Panc1 (cell line): Measurements from ENCODE around the gene IGSF22. TPM values are rescaled to one million over a fixed set of nuclear protein-coding genes. Genes with fewer than 3 reads are reported as not detected.

Source experiments
- ATAC-seq: fragments of 200-7000 bp; cut with Tn5 transposase; 2 replicates; pipeline ENCODE4 v1.9.1; 2020; ENCODE audit warnings: mild to moderate bottlenecking, moderate library complexity
- BruUV-seq: library from RNA; stranded (reverse); fragments of 400-500 nt; replicated peaks from 2 replicates; lab custom pipeline; 2021; lab: Mats Ljungman, UMichigan
- CTCF ChIA-PET: fragments of 300-600 bp; sonication (Branson Sonifier 250); formaldehyde crosslinking; loops from one replicate; lab custom pipeline; 2022; ENCODE audit warnings: antibody characterized with exemption; lab: Charles Lee
- POLR2A ChIA-PET: fragments of 300-600 bp; sonication (Branson Sonifier 250); formaldehyde crosslinking; loops from one replicate; lab custom pipeline; 2022; ENCODE audit warnings: antibody characterized with exemption; lab: Charles Lee
- DNase-seq: peaks from one replicate; pipeline ENCODE4 v3.0.0-alpha.2; 2010; ENCODE audit warnings: low read depth, low spot score
- H3K27ac ChIP-seq: 2 replicates; pipeline ENCODE4 v1.5.1; 2011; ENCODE audit warnings: mild to moderate bottlenecking, low read length, inconsistent platforms
- H3K27me3 ChIP-seq: fragments of 200-500 bp; sonication (Bioruptor generic); 2 replicates; pipeline ENCODE4 v1.6.0; 2014; ENCODE audit warnings: low read length, inconsistent platforms; ENCODE audit not compliant: control insufficient read depth, insufficient read depth
- H3K36me3 ChIP-seq: fragments of 200-500 bp; sonication (Bioruptor generic); 2 replicates; pipeline ENCODE4 v1.5.1; 2014; ENCODE audit warnings: inconsistent platforms, mild to moderate bottlenecking, low read length, moderate library complexity; ENCODE audit not compliant: control insufficient read depth, insufficient read depth
- H3K4me1 ChIP-seq: 2 replicates; pipeline ENCODE4 v1.5.1; 2011; ENCODE audit warnings: inconsistent platforms, mild to moderate bottlenecking, low read length, moderate library complexity; ENCODE audit not compliant: control insufficient read depth, insufficient read depth
- H3K4me3 ChIP-seq, 2 experiments: 2 replicates each; pipeline ENCODE4 v1.5.1; 2011 to 2012; ENCODE audit warnings: low read depth in 2 of 2, low read length in 2 of 2, mild to moderate bottlenecking in 2 of 2, inconsistent platforms in 1 of 2, moderate library complexity in 1 of 2
- H3K9me3 ChIP-seq: fragments of 200-500 bp; sonication (Bioruptor generic); 2 replicates; pipeline ENCODE4 v1.5.1; 2014; ENCODE audit warnings: low read depth, mild to moderate bottlenecking, inconsistent platforms, low read length, moderate library complexity; ENCODE audit not compliant: control insufficient read depth, insufficient read depth
- POLR2AphosphoS5 ChIP-seq: IDR thresholded peaks from 2 replicates; pipeline ENCODE4 v1.6.1; 2012; ENCODE audit warnings: mild to moderate bottlenecking, low read depth, low read length, moderate library complexity
- SIN3A ChIP-seq: IDR thresholded peaks from 2 replicates; pipeline ENCODE4 v1.6.1; 2012; ENCODE audit warnings: low read depth, mild to moderate bottlenecking, low read length, moderate library complexity, borderline replicate concordance; ENCODE audit not compliant: insufficient read depth
- TCF7L2 ChIP-seq: IDR thresholded peaks from 2 replicates; pipeline ENCODE4 v1.6.1; 2011; ENCODE audit warnings: mild to moderate bottlenecking, low read depth, low read length, inconsistent platforms
- in situ Hi-C: cut with HindIII; loops from 2 replicates; pipeline ENCODE4 v1.10.0; 2016; ENCODE audit warnings: low sequenced_read_pairs, low pct_unique_long_range_greater_than_20kb
- intact Hi-C: fragments of 100-400 bp; cut with micrococcal nuclease; formaldehyde crosslinking; loops from one replicate; pipeline ENCODE4 v1.10.0; 2022; ENCODE audit not compliant: unreplicated experiment
- total RNA-seq: library from RNA; stranded (reverse); gene quantifications from one replicate; pipeline ENCODE4 v1.2.1, GENCODE V29; 2021; ENCODE audit not compliant: unreplicated experiment
- TF ChIP-seq, protein P1 (sequence below), 2 experiments: IDR thresholded peaks; 2 replicates each; pipeline ENCODE4 v1.6.1; 2011 to 2012; ENCODE audit warnings: low read depth in 2 of 2, control low read depth in 1 of 2, low read length in 1 of 2, mild to moderate bottlenecking in 1 of 2, moderate library complexity in 1 of 2; ENCODE audit not compliant: insufficient read depth in 1 of 2
- TF ChIP-seq, protein P2 (sequence below): fragments of 450-650 bp; IDR thresholded peaks from 2 replicates; pipeline ENCODE4 v1.5.1; 2017; ENCODE audit warnings: mild to moderate bottlenecking

The IGSF22 gene
- total RNA-seq, 1 experiment from 2014 or later: not detected

- POLR2A ChIA-PET: no interaction called here
- no peak overlapping the region for H3K27ac ChIP-seq
- TF ChIP-seq TCF7L2 (no peak), POLR2AphosphoS5 (no peak), SIN3A (no peak)
- TF ChIP-seq, protein P1, sequence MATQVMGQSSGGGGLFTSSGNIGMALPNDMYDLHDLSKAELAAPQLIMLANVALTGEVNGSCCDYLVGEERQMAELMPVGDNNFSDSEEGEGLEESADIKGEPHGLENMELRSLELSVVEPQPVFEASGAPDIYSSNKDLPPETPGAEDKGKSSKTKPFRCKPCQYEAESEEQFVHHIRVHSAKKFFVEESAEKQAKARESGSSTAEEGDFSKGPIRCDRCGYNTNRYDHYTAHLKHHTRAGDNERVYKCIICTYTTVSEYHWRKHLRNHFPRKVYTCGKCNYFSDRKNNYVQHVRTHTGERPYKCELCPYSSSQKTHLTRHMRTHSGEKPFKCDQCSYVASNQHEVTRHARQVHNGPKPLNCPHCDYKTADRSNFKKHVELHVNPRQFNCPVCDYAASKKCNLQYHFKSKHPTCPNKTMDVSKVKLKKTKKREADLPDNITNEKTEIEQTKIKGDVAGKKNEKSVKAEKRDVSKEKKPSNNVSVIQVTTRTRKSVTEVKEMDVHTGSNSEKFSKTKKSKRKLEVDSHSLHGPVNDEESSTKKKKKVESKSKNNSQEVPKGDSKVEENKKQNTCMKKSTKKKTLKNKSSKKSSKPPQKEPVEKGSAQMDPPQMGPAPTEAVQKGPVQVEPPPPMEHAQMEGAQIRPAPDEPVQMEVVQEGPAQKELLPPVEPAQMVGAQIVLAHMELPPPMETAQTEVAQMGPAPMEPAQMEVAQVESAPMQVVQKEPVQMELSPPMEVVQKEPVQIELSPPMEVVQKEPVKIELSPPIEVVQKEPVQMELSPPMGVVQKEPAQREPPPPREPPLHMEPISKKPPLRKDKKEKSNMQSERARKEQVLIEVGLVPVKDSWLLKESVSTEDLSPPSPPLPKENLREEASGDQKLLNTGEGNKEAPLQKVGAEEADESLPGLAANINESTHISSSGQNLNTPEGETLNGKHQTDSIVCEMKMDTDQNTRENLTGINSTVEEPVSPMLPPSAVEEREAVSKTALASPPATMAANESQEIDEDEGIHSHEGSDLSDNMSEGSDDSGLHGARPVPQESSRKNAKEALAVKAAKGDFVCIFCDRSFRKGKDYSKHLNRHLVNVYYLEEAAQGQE (IDR thresholded peaks at IDR 0.05; ENCODE audit: insufficient read depth in 1 of 2, low read depth in 2 of 2, low read length in 1 of 2): no peak
- TF ChIP-seq, protein P2, sequence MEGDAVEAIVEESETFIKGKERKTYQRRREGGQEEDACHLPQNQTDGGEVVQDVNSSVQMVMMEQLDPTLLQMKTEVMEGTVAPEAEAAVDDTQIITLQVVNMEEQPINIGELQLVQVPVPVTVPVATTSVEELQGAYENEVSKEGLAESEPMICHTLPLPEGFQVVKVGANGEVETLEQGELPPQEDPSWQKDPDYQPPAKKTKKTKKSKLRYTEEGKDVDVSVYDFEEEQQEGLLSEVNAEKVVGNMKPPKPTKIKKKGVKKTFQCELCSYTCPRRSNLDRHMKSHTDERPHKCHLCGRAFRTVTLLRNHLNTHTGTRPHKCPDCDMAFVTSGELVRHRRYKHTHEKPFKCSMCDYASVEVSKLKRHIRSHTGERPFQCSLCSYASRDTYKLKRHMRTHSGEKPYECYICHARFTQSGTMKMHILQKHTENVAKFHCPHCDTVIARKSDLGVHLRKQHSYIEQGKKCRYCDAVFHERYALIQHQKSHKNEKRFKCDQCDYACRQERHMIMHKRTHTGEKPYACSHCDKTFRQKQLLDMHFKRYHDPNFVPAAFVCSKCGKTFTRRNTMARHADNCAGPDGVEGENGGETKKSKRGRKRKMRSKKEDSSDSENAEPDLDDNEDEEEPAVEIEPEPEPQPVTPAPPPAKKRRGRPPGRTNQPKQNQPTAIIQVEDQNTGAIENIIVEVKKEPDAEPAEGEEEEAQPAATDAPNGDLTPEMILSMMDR: no peak
- DNase-seq (no peak), ATAC-seq (no peak)
- intact Hi-C loops: no loop called here
- in situ Hi-C loops: no loop called here
- no peak overlapping the region for H3K4me3 ChIP-seq
- H3K27me3 ChIP-seq: no peaks in the 10 kb centered on the region; the same call in 1 of the 2 replicates
- H3K9me3 ChIP-seq: no peaks in the 10 kb centered on the region
- no peaks in the 10 kb centered on the region for H3K4me1 ChIP-seq
- BruUV-seq: no TSS peak
- CTCF ChIA-PET: no interaction called here
- no peaks in the 10 kb centered on the region for H3K36me3 ChIP-seq
Observed at GRCh38 chr11:18772211-18772610, 46.2 kb upstream of the IGSF22 start.

DNA sequence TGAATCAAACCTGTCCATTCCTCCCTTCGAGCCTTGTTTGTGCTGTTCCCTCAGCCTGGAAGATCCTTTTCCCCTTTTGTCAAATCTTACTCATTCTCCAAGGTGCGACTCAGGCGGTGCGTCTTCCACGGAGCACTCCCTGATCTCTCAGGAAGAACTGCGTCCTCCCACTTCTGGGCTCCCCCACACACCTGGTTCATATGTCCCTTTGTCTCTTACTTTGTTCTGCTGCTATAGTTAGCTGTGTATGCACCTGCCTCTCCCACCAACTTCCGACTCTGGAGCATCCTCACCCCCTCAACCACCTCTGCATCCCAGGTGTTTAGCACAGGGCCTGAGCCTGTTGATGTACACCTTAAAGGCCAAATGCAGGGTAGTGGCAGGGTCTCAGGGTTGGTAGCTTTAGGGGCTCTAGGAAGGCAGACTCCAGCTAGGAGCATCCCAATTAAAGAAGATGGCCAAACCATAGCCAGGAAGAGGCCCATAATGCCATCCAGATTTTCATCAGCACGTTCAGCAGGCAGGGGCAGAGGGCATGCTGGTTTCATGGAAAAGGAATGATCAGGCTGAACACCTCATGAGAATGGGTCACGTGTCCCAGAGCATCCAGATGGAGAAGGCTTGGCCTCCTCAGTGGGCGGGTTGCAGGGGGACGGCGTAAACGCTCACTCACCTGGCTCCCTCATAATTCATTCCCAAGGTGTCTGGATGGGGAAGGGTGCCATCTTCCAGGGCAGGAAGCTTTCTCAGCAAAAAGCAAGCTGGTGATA lies 45.5 kb upstream of the IGSF22 start:
- in situ Hi-C loops: no loop called here
- TF ChIP-seq POLR2AphosphoS5: no peak
- TF ChIP-seq, protein P2: no peak
- CTCF ChIA-PET: no interaction called here
- DNase-seq (no peak), ATAC-seq (no peak)
- no peak overlapping the region for H3K27ac ChIP-seq
- no peaks in the 10 kb centered on the region for H3K9me3 ChIP-seq
- H3K36me3 ChIP-seq: no peaks in the 10 kb centered on the region
- POLR2A ChIA-PET: no interaction called here
- intact Hi-C loops: no loop called here
- no TSS peak for BruUV-seq
- H3K27me3 ChIP-seq: no peaks in the 10 kb centered on the region; the same call in 1 of the 2 replicates
- H3K4me1 ChIP-seq: no peaks in the 10 kb centered on the region
- no peak overlapping the region for H3K4me3 ChIP-seq
